ENCODE results near the gene FADS2.

DNA sequence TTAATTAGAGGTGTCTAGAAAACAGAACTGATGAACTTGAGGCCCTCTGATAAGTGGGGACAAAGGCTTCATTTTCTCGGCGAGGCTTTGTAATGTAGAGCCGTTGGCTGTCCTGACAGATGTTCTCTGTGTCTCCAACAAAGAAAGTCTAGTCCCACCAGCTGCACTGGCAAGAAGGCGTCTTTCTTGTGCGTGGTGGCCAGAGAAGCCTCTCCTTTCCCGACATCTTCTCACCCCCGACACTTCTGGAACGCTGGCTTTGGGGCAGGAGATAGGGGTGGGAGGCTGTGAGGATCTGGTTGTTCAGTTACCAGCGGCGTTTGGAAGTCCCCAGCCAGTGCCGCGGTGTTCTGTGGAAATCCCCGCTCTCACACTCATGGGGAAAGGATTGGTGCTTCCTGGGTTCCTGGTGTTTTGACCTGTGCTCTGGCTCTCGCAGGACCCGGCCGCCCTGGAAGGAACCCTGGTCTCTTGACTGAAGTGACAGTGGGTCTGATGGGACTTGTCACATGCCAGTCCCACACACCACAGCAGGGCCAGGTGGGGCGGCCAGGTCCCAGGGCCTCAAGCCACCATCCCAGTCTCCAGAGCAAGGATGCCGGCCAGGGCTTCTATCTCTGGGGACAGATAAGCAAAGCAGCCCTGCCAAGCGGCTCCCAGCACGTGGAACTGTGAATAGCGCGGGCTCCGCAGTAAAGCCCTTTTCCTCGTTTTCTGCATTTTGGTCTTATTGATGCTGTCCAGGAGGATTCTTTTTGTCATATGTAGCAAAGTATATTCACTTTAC is 23.2 kb downstream of the FADS2 start:
- TF ChIP-seq, protein P1, sequence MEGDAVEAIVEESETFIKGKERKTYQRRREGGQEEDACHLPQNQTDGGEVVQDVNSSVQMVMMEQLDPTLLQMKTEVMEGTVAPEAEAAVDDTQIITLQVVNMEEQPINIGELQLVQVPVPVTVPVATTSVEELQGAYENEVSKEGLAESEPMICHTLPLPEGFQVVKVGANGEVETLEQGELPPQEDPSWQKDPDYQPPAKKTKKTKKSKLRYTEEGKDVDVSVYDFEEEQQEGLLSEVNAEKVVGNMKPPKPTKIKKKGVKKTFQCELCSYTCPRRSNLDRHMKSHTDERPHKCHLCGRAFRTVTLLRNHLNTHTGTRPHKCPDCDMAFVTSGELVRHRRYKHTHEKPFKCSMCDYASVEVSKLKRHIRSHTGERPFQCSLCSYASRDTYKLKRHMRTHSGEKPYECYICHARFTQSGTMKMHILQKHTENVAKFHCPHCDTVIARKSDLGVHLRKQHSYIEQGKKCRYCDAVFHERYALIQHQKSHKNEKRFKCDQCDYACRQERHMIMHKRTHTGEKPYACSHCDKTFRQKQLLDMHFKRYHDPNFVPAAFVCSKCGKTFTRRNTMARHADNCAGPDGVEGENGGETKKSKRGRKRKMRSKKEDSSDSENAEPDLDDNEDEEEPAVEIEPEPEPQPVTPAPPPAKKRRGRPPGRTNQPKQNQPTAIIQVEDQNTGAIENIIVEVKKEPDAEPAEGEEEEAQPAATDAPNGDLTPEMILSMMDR (IDR thresholded peaks at IDR 0.05), result no peak
- no peak for TF ChIP-seq POLR2A (IDR thresholded peaks at IDR 0.05)
